ENCODE data around the gene LCE1A.

- TF ChIP-seq TAF1 (conservative IDR thresholded peaks at IDR 0.05) (no peak), CTCF (IDR thresholded peaks at IDR 0.05; ENCODE audit: low read depth, low read length, missing input control) (no peak), REST (IDR thresholded peaks at IDR 0.05) (no peak), YY1 (IDR thresholded peaks at IDR 0.05) (no peak), SP1 (IDR thresholded peaks at IDR 0.05) (no peak), MAX (IDR thresholded peaks at IDR 0.05) (no peak), ATF3 (IDR thresholded peaks at IDR 0.05) (no peak), ZBTB33 (IDR thresholded peaks at IDR 0.05) (no peak), EGR1 (IDR thresholded peaks at IDR 0.05; ENCODE audit: low read depth in 2 of 2) (no peak), RXRA (IDR thresholded peaks at IDR 0.05) (no peak)
These were observed 34.1 kb downstream of the LCE1A start for GRCh38 chr1:152861374-152861773.
